ENCODE measurements around the gene FAM167B.
"Not testable (repeated sequence)": the region's sequence is repeated elsewhere in the genome, so short reads cannot be mapped to it uniquely, and the experiment has no call there.

The FAM167B gene

GRCh38 chr1:32276032-32276782, 29.2 kb downstream of the FAM167B start:
- no peak overlapping the region for H3K4me3 ChIP-seq (ENCODE audit: low read length)
- no peak for TF ChIP-seq CTCF (conservative IDR thresholded peaks at IDR 0.05; ENCODE audit: low read length)
- no peak for DNase-seq (ENCODE audit: low read depth)

GRCh38 chr1:32284777-32285176, 37.8 kb downstream of the FAM167B start:
- not testable (repeated sequence) for H3K4me3 ChIP-seq (ENCODE audit: low read length); DNase-seq (ENCODE audit: low read depth)

GRCh38 chr1:32285658-32286057, 38.6 kb downstream of the FAM167B start:
- no peak overlapping the region for H3K4me3 ChIP-seq (ENCODE audit: low read length)
- no peak for TF ChIP-seq CTCF (conservative IDR thresholded peaks at IDR 0.05; ENCODE audit: low read length)

GRCh38 chr1:32286763-32287162, 39.7 kb downstream of the FAM167B start:
- no peak for TF ChIP-seq CTCF (conservative IDR thresholded peaks at IDR 0.05; ENCODE audit: low read length)

More at GRCh38 chr1:32285658-32286057, 38.6 kb downstream of the FAM167B start:
- DNase-seq (ENCODE audit: low read depth) = no peak

GRCh38 chr1:32289256-32289655, 42.2 kb downstream of the FAM167B start:
- no peak for DNase-seq (ENCODE audit: low read depth)
- TF ChIP-seq CTCF (conservative IDR thresholded peaks at IDR 0.05; ENCODE audit: low read length) = no peak

More at GRCh38 chr1:32286763-32287162, 39.7 kb downstream of the FAM167B start:
- no peak overlapping the region for H3K4me3 ChIP-seq (ENCODE audit: low read length)
- no peak for DNase-seq (ENCODE audit: low read depth)

GRCh38 chr1:32291145-32291707, 44.2 kb downstream of the FAM167B start:
- no peak for TF ChIP-seq CTCF (conservative IDR thresholded peaks at IDR 0.05; ENCODE audit: low read length)
- peak overlapping the region; percentile 95 for H3K4me3 ChIP-seq (ENCODE audit: low read length)
- peak; percentile 22 for DNase-seq (ENCODE audit: low read depth)

More at GRCh38 chr1:32289256-32289655, 42.2 kb downstream of the FAM167B start:
- no peak overlapping the region for H3K4me3 ChIP-seq (ENCODE audit: low read length)

GRCh38 chr1:32291708-32292538, 44.9 kb downstream of the FAM167B start, which contains the start of gene HDAC1:
Gene HDAC1, plus strand, starts transcription at chr1:32292083. Its CDS starts 87 bp downstream, at chr1:32292170.
- H3K4me3 ChIP-seq (ENCODE audit: low read length) = peak within 1 kb of the TSS; percentile 95
- DNase-seq (ENCODE audit: low read depth) = peak; percentile 92
- no peak for TF ChIP-seq CTCF (conservative IDR thresholded peaks at IDR 0.05; ENCODE audit: low read length)

GRCh38 chr1:32298211-32298610, 51.2 kb downstream of the FAM167B start:
- DNase-seq (ENCODE audit: low read depth); H3K4me3 ChIP-seq (ENCODE audit: low read length): not testable (repeated sequence)
